CMK (cell line): ENCODE data around the gene GJC3.
"Not testable (repeated sequence)": the region's sequence is repeated elsewhere in the genome, so short reads cannot be mapped to it uniquely, and the experiment has no call there.

Experiments
- DNase-seq: peaks from one replicate; pipeline ENCODE4 v3.0.0-alpha.2; 2010; ENCODE audit warnings: low read depth

GJC3 gene

GRCh38 chr7:99929730-99930053, 272 bp upstream of the GJC3 start:
- DNase-seq = no peak

- DNase-seq = no peak
Observed at GRCh38 chr7:99928188-99928587, 1.2 kb downstream of the GJC3 start.

GRCh38 chr7:99927536-99927935, 1.9 kb downstream of the GJC3 start:
- no peak for DNase-seq

GRCh38 chr7:99926321-99926720, 3.1 kb downstream of the GJC3 start:
- DNase-seq = no peak

- DNase-seq = no peak
Observed at GRCh38 chr7:99923200-99923599, 6.2 kb downstream of the GJC3 start.

- no peak for DNase-seq
Observed at GRCh38 chr7:99920149-99920548, 9.3 kb downstream of the GJC3 start.

GRCh38 chr7:99919814-99920112, 9.7 kb downstream of the GJC3 start:
- no peak for DNase-seq

GRCh38 chr7:99918959-99919813, 10.2 kb downstream of the GJC3 start, which contains the start of gene TRIM4:
Gene TRIM4 (minus strand): TSS chr7:99919530. CDS start chr7:99919401, 129 bp downstream.
- peak; percentile 87 for DNase-seq

GRCh38 chr7:99910976-99911375, 18.4 kb downstream of the GJC3 start:
- DNase-seq = no peak

- no peak for DNase-seq
Observed at GRCh38 chr7:99901581-99901980, 27.8 kb downstream of the GJC3 start.

GRCh38 chr7:99899830-99900519, 29.4 kb downstream of the GJC3 start:
- no peak for DNase-seq

GRCh38 chr7:99898836-99899235, 30.6 kb downstream of the GJC3 start:
- no peak for DNase-seq

- DNase-seq = no peak
Observed at GRCh38 chr7:99898023-99898357, 31.4 kb downstream of the GJC3 start.

- no peak for DNase-seq
Observed at GRCh38 chr7:99897322-99898022, 31.9 kb downstream of the GJC3 start.

- DNase-seq = no peak
Observed at GRCh38 chr7:99894738-99895137, 34.7 kb downstream of the GJC3 start.

- DNase-seq = no peak
Observed at GRCh38 chr7:99893280-99893679, 36.1 kb downstream of the GJC3 start.

GRCh38 chr7:99890348-99890747, 39.1 kb downstream of the GJC3 start:
- not testable (repeated sequence) for DNase-seq

- not testable (repeated sequence) for DNase-seq
Observed at GRCh38 chr7:99888366-99888765, 41.1 kb downstream of the GJC3 start.

GRCh38 chr7:99881370-99881769, 48.0 kb downstream of the GJC3 start:
- DNase-seq = no peak

- DNase-seq = no peak
Observed at GRCh38 chr7:99876933-99877332, 52.5 kb downstream of the GJC3 start, which contains the start of gene OR2AE1. Gene OR2AE1 (minus strand): TSS chr7:99877033. CDS start chr7:99877033, 0 bp downstream.

- DNase-seq = no peak
Observed at GRCh38 chr7:99876491-99876890, 52.9 kb downstream of the GJC3 start.
